ENCODE measurements around the gene MBTD1.
"Not testable (repeated sequence)": the region's sequence is repeated elsewhere in the genome, so short reads cannot be mapped to it uniquely, and the experiment has no call there.

Gene MBTD1

DNA sequence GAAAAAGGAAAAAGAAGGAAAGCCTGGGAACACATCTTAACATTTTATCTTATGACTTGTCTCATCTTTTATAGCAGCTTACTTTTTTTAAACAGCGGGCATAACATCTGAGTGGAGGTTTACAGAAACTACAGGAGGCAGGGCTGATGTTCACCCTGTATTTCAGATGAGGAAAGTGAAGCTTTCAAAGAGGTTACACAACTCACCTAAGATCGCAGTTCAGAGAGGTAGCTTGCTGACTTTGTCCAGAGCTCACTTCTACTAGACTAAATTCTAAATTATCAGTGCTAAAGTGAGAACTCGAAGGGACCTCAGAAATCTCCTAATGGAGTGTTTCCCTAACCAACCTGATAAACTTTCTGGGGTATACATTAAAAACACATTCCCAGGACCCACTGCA, 3.7 kb downstream of the MBTD1 start:
- in situ Hi-C loops (cut with MboI; ENCODE audit: low sequenced_read_pairs) = no loop called here

DNA sequence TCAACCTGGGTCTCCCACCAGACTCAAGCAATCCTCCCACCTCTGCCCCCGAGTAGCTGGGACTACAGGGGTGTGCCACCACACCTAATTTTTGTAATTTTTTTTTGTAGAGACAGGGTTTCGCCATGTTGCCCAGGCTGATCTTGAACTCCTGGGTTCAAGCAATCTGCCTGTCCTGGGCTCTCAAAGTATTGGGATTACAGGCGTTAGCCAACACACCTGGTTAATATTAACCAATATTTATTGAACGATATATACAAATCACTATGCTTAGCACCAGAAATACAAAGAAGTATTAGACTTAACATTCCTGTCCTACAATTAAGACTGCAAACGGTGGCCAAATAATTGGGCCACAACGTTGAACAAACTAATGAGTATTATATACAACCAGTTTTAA, 4.2 kb downstream of the MBTD1 start:
- in situ Hi-C loops (cut with MboI; ENCODE audit: low sequenced_read_pairs) = no loop called here

DNA sequence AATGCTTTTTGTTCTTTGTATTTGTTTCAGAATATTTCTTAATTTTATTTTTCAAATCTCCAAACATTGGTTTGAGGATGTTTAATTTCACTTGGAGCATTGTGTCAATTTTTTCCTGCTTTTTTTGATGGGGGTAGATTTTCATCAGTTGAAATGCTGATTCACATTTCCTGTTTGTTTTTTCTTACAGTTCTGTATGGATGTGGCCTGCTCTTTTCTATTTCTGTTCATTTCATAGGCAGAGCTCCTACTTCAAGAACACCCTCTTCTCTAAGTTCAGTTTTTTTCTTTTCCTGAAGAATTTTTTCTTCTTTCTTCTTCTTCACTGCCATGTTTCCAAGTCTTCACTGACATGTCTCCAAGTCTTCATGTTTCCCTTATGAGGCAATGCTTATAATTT, 8.8 kb downstream of the MBTD1 start:
- in situ Hi-C loops (cut with MboI; ENCODE audit: low sequenced_read_pairs) = no loop called here

GRCh38 chr17:51250314-51250840, 9.5 kb downstream of the MBTD1 start:
- in situ Hi-C loops (cut with MboI; ENCODE audit: low sequenced_read_pairs) = no loop called here

DNA sequence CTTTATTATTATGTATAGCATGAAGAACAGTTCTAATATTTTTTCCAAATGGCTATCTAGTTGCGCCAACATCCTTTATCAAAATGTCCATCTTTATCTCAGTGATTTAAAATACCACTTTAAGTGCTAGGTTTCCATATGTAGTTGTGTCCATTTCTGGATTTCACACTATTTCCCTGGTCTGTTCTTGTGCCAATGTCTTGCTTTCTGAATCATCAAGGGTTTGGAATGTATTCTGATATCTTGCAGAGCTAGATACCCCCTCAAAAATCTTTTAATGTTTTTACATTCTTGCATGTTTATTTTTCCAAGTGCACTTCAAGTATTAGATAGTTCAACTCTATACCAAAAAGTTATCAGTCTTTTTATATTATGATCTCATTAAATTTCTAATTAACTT, 14.3 kb downstream of the MBTD1 start:
- in situ Hi-C loops (cut with MboI; ENCODE audit: low sequenced_read_pairs) = no loop called here

DNA sequence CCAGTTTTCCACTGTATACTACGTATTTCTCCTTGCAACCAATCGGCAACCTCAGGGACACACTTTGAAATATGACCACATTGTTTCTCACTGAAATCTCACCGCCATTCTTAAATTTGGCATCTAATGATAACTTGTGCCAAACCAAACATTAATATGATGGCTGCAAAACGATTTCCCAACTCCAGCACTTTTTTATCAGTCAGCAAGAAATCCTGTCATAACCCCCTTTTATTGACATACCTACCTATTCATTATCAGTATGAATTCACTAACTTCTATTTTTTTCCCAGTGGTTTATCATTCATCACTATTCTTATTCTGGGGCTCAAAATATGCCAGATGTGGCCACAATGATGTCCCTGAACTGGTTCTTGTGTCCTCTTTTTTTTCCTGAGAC, 15.8 kb downstream of the MBTD1 start:
- in situ Hi-C loops (cut with MboI; ENCODE audit: low sequenced_read_pairs) = no loop called here

DNA sequence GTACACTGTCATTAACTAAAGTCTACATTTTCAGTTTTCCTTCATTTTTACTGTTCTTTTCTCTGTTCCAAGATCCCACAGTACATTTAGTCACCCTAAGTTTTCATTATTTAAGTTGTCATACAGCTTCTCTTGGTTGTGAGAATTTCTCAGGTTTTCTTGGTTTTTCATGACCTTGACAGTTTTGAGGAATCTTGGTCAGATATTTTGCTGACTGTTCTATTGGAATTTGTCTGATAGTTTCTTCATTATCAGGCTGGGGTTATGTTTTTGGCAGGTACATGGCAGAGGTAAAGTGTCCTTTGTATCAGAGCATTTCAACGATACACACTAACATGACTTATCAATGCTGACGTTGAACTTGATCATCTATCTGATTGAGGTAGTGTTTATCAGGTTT, 19.6 kb downstream of the MBTD1 start:
- in situ Hi-C loops (cut with MboI; ENCODE audit: low sequenced_read_pairs) = no loop called here

DNA sequence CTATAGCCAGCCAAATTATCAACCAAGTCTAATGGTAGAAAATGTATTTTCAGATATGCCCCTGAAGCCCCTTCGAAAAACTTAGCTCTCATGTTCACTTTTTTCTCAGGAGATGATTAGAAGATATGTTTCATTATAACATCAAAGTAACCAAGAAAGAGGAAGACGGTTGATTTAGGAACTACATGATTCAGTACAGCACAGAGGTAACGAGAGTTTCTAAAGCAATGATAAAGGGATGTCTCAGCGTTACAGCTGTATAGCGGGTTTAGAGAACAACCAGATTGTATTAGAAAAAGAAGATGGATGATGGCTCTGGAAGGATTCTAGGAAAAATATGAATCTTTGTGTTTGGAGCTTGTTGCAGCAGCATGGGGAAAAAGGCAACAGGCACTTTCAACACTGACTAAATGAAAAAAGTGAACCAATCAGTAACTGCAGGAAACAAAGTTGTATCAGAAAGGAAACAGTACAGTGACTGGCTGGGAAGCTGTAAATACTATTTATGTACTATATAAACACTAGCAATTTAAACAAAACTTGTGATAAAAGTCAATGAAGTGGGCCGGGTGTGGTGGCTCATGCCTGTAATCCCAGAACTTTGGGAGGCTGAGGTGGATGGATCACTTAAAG, 21.5 kb downstream of the MBTD1 start:
- in situ Hi-C loops (cut with MboI; ENCODE audit: low sequenced_read_pairs) = no loop called here

DNA sequence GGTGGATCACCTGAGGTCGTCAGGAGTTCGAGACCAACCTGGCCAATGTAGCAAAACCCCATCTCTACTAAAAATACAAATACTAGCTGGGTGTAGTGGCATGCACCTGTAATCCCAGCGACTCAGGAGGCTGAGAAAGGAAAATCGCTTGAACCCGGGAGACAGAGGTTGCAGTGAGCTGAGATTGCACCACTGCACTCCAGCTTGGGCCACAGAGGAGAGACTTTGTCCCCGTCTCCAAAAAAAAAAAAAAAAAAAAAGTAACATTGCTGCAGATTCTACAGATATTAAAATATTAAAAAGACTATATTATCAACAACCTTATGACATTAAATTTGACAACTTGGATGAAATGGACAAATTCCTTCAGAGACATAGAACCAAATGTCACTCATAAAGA, 25.7 kb downstream of the MBTD1 start:
- in situ Hi-C loops (cut with MboI; ENCODE audit: low sequenced_read_pairs) = no loop called here

GRCh38 chr17:51231999-51232398, 27.9 kb downstream of the MBTD1 start:
- in situ Hi-C loops (cut with MboI; ENCODE audit: low sequenced_read_pairs) = no loop called here

GRCh38 chr17:51230306-51230705, 29.5 kb downstream of the MBTD1 start:
- in situ Hi-C loops (cut with MboI; ENCODE audit: low sequenced_read_pairs) = no loop called here

DNA sequence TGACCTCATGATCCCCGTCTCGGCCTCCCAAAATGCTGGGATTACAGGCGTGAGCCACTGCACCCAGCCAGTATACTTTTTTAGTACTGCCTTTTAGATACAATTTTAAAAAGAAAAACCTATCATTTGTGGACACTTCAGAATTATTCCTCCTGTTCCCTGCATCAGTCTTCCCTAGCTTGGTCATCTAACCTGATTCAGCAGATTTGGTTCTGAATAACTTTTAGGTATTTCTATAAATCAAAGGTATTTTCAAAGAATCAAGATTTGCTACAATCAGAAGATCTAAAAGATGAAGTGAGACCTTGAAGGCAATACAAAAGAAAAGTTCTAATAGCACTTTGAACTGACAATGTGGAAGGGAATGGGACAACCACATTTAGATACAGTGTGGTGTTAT, 30.0 kb downstream of the MBTD1 start:
- in situ Hi-C loops (cut with MboI; ENCODE audit: low sequenced_read_pairs) = no loop called here

DNA sequence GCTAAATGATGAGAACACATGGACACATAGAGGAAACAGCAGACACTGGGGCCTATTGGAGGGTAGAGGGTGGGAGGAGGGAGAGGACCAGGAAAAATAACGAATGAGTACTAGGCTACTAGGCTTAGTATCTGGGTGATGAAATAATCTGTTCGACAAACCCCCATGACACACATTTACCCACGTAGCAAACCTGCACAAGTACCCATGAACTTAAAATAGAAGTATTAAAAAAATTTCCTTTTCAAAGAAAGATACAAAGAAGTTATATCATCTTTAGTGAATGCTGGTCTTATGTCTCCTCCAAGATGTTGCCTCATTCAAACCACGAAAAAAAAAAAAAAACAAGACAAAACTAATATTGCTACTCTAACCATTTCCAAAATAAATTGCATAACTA, 31.7 kb downstream of the MBTD1 start:
- in situ Hi-C loops (cut with MboI; ENCODE audit: low sequenced_read_pairs) = no loop called here

- in situ Hi-C loops (cut with MboI; ENCODE audit: low sequenced_read_pairs) = not testable (repeated sequence)
Observed at GRCh38 chr17:51225523-51225922, 34.3 kb downstream of the MBTD1 start.

DNA sequence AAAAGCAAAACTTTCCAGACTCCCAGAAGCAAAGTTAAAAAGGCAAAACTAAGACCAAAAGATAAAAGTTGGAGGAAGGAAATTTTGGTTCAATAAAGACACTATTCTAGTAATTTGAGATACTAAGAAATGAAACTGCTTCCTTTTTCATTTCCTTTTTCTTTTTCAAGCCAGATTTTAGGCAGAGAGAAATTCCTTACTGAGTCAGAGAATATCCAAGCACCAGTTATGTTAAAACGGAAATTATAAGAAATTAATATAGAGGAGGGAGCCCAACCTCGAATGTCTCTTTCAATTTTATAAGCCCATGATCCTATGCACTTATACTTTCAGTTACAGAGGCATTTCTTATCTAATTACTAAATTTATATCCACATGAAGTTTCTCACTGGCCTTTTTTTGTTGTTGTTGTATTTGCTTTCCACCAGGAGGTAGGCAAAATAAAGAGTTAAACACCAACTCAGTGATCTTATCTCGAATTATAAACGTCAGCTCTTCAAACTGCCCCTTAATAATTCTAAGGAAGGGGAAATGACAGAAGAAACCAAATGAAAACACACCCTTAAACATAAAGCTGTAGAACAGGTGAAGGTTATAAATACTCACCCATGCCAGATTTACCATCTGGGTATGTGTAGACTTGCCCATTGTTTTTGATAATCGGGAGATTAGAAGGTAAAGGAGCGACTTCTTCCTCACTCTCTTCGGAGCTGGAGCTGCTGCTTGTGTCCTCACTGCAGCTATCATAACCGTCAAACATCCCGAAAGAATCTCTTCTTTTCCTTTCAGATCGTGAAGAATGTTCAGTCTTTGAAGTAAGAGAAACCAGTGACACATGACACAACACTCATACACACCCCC, 35.2 kb downstream of the MBTD1 start:
- in situ Hi-C loops (cut with MboI; ENCODE audit: low sequenced_read_pairs) = no loop called here

DNA sequence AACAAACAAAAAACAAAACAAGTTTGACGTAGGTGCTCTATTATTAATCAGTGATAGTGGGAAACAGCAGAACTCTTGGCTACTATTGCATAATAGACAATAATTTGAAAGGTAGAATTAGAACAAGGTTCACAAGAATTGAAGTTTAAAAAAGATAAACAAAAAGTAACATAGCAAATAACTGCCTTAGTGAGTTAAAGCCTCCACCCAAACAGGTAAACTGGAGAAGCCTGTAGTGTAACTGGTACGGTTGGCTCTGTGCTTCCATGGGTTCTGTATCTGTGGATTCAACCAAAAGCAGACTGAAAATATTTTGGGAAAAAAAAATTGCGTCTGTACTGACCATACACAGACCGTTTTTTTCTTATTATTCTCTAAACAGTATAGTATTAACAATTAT, 38.5 kb downstream of the MBTD1 start:
- in situ Hi-C loops (cut with MboI; ENCODE audit: low sequenced_read_pairs) = no loop called here

DNA sequence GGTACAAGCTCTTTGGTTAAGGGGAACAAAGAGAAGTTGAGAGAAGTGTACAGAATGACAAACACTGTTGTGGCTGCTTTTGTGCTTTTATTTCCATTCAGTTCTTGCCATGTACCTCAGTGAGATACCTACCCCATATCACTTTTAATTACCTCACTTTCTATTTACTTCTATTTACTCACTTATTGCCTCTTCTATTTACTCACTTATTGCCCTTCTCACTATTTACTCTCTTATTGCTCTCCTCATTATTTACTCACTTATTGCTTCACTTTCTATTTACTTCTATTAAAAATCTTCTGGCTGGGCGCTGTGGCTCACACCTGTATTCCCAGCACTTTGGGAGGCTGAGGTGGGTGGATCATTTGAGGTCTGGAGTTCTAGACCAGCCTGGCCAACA, 41.9 kb downstream of the MBTD1 start:
- in situ Hi-C loops (cut with MboI; ENCODE audit: low sequenced_read_pairs) = no loop called here

DNA sequence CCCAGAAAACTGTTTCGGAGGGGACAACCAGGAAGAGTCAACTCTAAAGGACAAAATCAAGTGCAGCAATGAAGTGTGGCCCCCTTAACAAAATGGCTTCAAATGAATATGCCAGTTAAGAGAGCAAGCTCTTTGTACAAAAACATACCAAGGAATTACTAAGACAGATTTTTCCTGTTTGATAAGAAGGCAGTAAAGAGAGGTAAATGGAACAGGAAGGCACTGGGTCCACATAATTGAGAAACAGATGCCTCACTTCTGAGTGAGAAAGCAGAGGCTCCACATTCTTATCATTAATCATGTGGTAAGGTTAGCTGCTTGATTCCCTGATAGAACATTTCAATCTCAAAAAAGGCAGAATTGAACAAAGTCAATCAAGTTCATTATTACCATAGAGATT, 44.9 kb downstream of the MBTD1 start:
- in situ Hi-C loops (cut with MboI; ENCODE audit: low sequenced_read_pairs) = no loop called here

DNA sequence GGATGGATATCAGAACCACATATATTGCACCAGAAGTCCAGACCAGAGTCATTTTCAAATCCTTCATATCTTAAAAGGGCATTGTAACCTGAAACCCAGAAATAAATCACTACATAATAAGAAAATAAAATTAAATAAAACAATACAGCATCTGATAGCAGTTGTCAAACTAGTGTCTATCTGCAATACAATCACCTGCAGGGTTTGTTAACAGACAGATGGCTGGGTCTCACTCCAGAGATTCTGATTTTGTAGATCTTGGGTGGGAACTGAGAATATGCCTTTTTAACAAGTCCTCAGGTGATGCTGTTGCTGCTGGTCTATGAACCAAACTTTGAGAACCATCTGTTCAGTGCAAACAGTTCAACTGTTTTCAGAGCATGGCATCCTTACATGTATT, 56.0 kb downstream of the MBTD1 start:
- in situ Hi-C loops (cut with MboI; ENCODE audit: low sequenced_read_pairs) = no loop called here

GRCh38 chr17:51200846-51201245, 59.0 kb downstream of the MBTD1 start:
- in situ Hi-C loops (cut with MboI; ENCODE audit: low sequenced_read_pairs) = no loop called here

DNA sequence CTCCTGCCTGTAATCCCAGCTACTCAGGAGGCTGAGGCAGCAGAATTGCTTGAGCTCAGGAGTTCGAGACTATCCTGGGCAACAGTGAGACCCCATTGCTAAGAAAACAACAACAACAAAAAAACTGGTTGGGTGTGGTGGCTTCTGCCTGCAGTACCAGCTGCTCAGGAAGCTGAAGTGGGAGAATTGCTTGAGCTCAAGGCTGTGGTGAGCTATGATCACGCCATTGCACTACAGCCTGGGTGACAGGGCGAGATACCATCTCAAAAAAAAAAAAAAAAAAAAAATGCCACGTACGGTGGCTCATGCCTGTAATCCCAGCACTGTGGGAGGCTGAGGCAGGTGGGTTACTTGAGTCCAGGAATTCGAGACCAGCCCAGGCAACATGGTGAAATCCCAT, 59.6 kb downstream of the MBTD1 start:
- in situ Hi-C loops (cut with MboI; ENCODE audit: low sequenced_read_pairs) = no loop called here

DNA sequence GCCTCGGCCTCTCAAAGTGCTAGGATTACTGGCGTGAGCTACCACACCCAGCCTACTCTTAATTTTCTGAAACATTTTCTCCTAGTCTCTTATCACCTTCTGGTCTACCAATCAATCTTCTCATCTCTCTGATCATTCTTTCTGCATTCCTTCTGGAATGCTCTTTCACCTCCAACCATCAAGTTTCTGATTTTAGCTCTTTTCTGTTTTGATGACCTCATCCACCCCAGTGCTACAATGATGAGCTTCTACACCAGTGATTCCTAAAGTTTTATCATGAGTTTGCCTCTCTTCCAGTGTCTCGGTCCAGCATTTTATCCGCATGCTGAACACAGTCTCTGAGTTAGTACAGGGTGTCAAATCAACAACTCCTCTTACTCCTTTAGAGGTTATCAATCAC, 62.1 kb downstream of the MBTD1 start:
- in situ Hi-C loops (cut with MboI; ENCODE audit: low sequenced_read_pairs) = no loop called here

All from HL-60/S4 (cell line).